NCI-H748 (cell line): ENCODE data around the gene PRKG1.
A peak's percentile ranks its signal among the peaks of the same experiment; 100 is the strongest.

ENCODE experiments used
- DNase-seq: peaks from one replicate; lab custom pipeline; 2025; ENCODE audit not compliant: unreplicated experiment; lab: John Stamatoyannopoulos, UW

Gene PRKG1

DNA sequence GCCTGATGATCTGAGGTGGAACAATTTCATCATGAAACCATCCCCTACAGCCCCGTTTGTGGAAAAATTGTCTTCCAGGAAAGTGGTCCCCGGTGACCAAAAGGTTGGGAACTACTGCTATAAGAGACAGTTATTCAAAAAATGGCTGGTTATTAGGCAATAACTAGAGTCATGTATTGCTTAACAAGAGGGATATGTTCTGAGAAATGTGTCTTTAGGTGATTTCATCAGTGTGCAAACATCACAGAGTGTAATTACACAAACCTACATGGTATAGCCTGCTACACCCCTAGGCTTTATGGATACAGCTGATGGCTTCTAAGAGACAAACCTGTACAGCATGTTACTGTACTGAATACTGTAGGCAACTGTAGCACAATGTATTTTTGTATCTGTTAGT, 696.4 kb downstream of the PRKG1 start:
- DNase-seq: peak; percentile 13

DNA sequence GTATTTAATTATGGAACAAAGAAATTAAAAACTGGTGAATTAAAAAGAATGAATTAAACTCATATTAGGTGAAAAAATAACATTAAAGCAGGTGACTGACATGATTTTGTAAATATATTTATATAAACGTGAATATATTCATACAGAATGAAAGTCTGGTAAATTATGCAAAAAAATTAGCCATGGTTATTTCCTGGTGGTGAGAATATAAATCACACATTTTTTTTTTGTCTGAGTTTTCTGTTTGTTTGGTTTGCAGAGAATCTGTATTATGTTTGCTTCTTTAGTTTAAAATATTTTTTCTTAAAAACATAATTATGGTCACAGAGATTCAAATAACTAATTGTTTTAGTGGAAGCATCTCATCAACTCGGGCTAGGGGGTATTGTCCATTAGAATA, 698.1 kb downstream of the PRKG1 start:
- DNase-seq: no peak

DNA sequence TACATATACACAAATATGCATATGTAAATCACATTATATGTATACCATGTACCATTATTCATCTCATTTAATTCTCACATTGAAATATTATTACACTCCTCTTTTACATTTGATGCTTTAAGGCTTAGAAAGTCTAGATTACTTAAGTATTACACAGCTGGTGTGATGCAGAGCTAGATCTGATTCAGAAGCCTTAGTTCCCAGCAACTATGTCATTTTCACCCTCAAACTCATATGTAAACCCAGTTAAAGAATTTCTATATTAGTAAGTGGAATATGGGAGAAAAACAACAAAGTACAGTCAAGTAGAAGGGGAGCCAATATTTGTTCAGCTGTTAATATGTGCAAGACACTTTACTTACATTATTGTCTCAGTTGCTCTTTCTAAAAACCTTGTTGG, 699.4 kb downstream of the PRKG1 start:
- DNase-seq: peak; percentile 62

DNA sequence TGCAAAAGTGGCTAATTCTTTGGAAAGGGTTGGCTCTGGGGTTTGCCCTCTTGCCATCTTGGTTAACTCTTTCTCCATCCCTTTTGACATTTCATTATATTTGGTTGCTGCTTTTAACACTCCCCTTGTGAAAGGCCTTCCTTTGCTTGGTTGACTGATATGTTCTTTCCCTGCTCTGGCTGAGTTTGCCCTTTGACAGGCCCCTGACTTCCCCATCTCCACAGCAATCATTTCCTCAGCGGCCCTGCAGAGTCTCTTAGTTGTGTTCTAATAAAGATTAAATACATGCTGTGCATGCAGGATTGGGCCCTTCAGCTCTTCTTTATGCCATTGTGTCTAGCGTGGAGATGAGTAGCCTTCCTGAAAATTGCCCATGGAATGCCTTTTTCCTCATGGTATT, 709.7 kb downstream of the PRKG1 start:
- no peak for DNase-seq

DNA sequence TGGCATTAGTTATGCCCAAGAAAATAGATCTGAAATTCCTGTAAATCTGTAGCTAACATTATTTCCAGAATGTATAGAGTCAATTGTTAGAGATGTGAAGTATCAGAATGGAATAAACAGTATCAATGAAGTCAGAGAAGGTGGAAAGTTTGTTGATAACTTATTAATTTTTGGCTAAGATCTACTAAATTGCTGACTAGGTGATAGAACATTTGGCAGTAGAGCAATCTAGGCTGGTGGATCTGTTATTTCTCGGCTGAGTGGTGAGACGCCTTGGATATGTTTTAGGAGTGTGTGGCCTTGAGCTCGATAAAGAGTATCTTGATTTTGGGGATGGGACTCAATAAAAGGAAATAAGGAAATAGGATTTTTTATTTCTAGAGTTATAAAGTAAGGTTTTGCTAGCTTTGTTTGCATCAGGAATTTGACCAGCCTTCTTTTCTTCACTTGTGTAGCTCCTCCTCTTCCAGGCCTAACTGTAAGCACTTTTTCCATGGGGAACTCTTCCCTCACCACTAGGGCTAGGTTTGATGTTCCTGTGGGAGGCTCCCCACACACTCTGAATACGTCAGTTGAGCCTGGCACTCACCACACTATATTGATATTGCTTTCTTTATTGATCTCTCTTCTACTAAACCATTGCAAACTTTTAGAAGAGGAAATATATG, 711.9 kb downstream of the PRKG1 start:
- DNase-seq: no peak

DNA sequence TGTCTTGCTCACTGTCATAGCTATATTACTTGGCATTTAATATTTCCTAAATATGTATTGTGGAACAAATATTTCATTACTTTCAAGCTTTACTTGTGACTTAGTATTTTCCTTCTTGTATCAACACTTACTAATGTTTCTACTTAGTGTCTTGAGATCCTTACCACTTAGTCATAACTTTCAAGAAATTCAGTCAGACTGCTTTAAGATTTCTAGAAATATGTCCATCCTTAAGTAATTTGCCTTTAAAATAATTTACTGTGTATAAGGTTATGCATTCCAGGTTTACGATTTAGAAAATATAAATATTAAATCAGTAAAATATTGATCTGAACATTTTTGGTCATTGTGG, 712.4 kb downstream of the PRKG1 start:
- no peak for DNase-seq

DNA sequence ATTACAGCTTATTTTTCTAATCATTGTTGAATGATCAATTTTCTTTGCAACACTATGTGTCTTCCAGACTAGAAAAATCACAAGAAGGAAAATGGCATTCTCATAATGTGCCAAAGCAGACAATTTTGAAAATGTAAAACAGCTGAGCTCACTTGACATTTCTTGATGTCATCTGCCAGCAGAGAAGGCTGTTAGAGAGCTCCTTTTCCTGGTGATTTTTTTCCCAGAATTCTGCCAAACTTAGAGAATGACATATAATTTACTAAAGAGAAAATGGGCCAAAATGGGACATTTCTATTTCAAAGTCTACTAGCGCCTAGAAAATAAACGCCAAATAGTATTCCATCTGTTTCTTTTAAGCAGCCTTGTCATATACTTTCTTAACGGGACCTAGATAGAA, 714.0 kb downstream of the PRKG1 start:
- no peak for DNase-seq

DNA sequence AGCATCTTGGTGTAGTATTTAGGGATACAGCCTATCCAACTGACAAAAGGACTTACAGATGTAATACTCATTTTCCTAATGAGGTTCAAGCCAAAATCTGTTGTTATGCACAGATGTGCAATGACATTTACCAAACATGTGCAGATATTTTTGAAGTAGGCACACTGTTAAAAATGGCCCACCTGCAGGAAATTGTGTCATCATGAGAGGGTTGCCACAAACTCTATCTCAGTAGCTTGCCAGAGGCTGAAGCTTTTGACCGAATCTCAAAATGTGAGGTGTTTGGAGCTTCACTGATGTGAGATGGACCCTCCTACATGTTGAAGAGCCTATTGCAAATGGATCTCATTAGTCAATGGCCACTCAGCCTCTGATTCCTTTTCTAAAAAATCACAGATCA, 714.8 kb downstream of the PRKG1 start:
- DNase-seq: no peak

DNA sequence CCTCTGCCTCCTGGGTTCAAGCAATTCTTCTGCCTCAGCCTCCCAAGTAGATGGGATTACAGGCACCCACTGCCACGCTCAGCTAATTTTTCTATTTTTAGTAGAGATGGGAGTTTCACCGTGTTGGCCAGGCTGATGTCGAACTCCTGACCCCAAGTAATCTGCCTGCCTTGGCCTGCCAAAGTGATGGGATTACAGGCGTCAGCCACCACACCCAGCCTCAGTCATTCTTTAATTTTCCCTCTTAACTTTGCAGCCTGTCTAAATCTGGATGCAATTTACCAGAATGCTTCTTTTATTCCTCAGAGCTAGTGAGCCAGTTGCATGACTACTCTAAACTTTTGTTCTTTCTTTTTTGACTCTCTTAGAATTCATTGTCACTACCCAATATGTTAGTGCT, 715.6 kb downstream of the PRKG1 start:
- DNase-seq: no peak

DNA sequence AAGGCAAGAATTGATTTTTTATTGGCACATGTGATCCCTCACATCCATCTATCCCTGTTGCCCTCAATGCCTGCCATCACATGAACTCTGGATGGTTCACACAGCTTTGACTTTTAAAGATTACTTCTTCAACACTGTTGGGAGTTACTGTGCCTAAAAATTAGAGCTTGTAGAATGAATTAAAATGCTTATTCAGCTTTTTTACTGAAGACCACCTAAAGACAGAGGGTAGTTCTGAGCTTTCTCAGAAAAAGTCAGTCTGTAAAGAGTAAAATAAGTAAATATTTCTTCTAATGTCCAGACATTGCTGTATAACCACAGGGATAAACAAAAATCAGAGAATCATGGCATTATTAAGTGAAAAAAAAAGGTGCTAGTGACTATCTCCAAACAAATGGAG, 718.4 kb downstream of the PRKG1 start:
- DNase-seq: no peak

DNA sequence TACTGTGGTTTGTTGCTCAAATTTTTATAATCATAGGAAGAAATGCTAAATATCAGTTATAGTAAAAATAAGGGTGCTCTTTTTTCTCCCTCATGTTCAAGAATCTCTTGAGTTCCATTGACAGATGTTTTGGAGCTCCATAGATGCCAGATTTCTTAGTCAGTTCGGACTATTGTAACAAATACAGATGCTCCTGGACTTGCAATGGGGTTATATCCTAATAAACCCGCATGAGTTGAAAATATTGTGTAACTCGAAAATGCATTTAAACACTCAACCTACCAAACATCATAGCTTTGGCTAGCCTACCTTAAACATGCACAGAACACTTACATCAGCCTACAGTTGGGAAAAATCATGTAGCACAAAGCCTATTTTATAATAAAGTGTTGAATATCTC, 725.8 kb downstream of the PRKG1 start:
- DNase-seq: no peak

DNA sequence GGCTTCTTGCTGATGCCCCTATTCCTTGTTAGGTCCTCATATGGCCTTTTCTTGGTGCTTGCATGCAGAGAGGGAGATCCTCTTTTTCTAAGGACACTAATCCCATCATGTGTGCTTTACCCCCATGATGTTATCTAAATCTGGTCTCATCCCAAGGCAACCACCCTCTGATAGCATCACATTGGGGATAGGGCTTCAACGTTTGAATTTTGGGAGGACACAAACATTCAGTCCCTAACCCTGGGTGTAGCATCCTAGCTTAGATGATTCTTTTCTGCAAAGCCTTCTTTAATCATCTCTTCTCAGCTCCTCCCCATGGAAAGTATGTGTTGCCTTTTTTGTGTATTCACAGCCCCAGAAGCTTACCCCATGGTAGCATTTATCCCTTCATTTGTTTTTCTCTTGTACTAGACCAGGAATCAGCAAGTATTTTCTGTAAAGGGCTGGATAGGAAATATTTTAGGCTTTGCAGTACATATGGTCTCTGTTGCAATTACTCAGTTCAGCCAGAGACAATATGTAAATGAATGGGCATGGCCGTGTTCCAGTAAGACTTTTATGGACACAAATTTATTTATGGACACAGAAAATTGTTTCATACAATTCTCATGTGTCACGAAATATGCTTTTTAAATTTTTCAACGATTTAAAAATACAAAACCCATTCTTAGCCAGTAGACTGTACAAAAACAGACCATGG, 726.6 kb downstream of the PRKG1 start:
- DNase-seq: no peak

DNA sequence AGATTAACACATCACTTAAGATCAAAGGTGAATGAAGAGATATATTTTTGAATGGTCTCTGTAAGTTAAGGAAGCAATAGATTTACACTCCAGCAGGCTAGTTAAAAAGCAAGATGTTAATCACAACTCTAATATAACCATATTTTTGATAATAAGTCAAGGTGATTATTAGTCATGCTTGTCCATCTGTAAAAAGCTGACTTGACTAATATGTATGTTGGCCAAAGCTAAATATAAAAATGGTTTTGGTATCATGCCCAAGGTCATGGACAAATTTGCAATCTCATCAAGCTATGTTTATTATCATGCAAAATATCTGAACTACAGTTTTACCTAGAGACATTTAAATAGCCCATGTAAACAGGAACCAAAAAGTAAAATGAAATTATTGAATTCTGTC, 727.7 kb downstream of the PRKG1 start:
- DNase-seq: no peak

DNA sequence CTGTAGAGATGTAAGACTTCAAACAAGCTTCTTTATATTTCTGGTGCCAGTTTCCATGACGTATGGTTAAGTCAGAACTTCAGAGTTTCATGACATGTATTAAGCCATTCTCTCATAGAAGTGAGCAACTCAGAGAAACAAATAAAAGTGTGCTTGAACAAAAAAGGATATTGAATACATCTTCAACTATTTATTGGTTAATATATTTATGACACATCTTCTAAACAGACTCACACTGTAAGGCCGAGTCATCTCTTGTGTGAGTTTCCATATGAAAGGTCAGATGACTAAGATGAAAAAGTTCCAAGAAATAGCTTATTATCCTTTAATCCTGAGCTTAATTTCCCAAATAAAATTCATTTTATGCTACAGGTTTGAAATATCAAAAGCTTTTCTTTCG, 730.6 kb downstream of the PRKG1 start:
- DNase-seq: no peak

DNA sequence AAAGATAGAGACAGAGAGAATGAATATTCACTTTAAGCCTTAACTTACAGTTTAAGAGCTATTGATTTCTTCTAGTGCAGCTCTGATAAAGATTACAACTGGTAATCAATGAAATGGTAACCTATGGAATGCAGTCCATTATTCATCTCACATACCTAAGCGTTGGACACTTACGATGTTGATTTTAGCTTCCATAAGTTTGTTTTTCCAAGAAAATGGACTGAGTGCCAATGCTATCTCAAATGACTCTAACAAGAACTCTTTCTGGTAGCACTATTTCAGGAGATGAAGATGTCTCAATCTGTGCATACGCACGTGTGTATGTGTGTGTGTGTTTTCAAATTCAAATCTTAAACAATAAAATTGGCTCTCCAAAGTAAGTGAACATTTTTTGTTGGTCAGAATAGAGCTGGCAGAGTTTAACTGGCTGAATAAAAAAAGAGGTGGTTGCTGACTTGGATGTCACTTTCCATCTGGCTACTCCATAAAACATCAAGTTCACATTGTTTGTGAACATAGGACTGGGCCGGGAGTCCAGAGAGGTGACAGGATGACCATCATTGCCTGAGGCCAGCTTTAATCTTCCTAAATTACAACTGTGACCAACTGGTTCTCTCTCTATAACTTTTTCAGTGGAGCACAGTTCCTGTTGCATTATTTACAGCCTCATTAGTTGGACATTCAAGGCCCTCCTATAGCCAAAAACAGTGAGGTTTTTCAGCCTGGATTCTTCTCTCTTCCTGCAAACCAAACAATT, 732.0 kb downstream of the PRKG1 start:
- no peak for DNase-seq

DNA sequence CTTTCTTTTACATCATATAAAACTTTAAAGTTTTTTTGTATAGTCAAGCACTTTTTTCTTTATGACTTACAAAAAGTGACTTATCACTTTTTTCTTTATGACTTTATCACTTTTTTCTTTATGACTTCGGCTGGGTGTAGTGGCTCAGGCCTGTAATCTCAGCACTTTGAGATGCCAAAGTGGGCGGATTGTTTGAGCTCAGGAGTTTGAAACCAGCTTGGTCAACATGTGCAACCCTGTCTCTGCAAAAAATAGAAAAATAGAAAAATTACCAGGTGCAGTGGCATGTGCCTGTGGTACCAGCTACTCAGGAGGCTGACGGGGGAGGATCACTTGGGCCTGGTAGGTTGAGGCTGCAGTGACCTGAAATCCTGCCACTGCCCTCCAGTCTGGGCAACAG, 733.9 kb downstream of the PRKG1 start:
- DNase-seq: no peak

DNA sequence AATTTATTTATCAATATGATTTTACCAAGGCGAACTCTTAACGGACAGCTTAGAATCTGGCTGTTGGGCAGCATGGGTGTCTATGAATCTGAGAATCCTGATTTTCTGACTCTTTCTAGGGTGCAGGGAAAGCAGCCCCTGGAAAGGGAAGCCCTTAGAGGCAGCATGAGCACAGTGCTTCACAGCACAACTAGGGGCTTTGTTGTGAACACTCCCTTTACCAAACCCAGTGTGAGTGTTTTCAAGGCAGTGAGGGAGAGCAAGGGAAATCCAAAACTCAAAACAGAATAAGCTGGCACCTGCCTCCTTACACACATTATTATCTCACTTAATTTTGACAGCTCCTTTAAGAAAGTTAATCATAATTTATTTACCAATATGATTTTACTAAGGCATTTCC, 741.4 kb downstream of the PRKG1 start:
- no peak for DNase-seq

DNA sequence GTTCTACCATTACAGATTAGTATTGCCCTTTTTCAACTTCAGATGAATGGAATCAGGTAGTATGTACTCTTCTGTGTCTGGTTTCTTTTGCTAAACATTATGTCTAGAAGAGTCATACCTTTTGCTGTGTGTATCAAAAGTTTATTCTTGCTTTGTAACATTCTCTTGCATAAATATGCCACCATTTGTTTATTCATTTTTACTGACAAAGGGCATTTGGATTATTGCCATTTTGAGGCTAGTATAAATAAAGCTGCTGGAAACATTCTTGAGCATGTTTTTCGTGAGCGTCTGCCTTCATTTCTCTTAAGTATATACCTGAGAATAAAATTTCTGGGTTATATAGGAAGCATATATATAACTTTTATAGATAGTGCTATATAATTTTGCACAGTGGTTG, 746.8 kb downstream of the PRKG1 start:
- no peak for DNase-seq

DNA sequence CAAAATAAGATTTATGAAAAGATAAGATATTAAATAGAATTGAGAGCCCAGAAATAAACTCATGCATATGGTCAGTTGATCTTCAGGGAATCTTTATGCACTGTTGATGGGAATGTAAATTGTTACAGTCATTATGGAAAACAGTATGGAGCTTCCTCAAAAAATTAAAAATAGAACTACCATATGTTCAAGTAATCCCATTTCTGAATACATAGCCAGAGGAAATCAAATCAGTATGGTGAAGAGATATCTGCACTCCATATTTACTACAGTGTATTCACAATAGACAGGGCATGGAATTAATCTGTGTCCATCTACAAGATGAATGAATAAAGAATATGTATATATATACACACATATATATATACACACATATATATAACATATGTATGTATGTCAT, 747.5 kb downstream of the PRKG1 start:
- no peak for DNase-seq

DNA sequence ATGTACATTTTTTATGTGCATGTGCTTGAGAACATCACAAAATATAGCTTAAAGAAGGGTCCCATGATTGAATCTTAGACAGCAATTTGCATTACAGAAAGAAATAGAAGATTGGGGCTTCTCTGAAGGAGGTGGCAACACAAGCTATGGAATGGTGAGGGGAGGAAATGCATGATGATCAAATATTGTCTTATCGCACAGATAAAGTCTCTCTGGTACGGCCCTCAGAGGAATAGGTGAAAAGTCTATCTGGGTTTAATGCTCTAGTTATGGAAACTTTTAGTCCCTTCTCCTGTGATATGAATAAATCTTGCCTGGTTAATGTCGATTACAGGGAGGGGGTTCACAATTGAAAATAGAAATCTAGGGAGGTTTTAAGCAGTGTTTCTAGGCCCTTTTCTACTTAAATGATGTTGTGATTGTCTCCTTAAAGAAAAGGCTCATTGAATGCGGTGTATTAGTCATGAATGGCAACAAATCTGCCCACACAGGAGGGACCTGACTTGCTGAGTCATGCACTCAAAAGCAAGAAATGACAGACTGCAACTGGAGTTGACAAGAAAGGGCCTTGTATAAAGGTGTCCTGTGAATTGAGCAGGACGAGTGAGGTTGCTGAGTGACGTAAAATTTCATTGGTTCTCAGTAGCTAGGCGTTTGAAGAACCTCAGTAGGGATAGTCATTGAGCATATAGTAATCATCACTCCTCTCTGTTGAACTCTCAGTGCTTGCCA, 758.5 kb downstream of the PRKG1 start:
- no peak for DNase-seq

DNA sequence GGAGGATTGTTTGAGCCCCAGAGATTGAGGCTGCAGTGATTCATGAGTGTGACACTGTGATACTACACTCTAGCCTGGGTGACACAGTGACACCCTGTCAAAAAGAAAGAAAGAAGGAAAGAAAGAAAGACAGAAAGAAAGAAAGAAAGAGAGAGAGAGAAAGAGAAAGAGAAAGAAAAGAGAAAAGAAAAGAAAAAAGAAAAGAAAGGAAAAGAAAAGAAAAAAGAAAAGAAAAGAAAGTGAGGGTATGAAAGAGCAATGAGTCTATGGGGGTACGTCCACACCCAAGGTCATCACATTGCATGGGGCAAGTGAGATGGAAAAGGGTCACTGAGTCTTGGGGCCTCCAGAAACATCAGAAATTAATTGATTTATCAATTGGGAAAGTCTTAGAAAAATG, 760.3 kb downstream of the PRKG1 start:
- DNase-seq: no peak

DNA sequence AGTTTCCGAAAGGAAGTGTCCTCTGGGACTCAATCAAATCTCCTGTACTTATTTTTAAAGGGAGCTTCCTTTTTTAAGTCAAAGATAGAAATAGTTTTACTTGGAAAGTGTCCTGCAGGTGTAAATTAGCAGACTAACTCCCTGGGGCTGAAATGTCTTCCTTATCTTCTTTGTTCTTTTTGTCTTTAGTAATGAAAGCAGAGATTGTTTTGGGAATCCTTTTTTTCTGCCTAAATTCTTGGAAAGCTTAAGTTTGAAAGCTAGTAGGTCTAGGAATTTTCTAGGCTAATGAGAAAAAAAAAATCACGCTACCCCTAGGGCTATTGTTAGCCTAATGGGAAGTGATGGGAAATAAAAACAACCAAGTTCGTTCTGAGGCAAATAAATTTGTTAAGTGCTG, 764.2 kb downstream of the PRKG1 start:
- DNase-seq: no peak
